GM21390 (cell line): Measurements from ENCODE around the gene ARL6IP5.
A peak's percentile ranks its signal among the peaks of the same experiment; 100 is the strongest.

Experiments used
- ATAC-seq: cut with Tn5 transposase; IDR thresholded peaks from one replicate; pipeline ENCODE4 v1.9.1; 2021; ENCODE audit not compliant: unreplicated experiment

ARL6IP5 gene

DNA sequence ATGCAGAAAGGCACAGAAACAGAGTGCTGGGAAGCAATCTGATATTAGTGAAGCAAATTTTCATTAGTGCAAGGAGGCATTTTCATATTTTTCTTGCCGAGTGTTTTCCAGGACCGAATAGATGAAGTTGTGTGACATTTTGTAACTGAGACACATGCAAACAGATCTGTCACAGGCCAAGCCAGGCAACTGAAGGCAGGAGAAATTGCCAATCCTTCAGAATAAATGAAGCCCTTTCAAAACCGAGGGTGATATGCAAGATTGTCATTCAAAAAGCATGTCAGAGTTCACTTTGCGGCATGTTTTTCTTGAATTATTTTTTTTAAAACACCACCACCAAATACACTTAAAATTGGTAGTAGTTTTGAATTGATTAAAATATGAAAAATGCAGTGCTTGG is 31.4 kb downstream of the ARL6IP5 start:
- ATAC-seq, result no peak

DNA sequence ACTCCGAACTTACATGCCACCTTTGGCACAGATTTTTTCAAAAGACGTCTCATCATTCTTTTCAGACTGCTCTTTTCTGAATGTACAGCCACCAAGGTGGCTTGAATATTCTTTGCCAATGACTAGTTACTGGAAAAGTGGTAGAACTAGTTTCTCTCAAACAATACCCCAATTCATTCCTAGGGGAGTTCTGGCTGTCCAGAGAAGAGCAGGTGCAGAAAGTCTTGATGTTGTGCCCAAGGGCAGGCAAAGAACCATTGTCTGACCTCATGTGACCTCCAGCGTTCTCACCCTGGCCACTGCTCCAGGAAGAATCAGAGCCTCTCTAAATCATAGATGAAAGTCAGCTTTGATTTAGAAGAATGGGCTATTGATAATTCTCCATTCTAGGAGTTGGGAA is 32.2 kb downstream of the ARL6IP5 start:
- ATAC-seq, result no peak

DNA sequence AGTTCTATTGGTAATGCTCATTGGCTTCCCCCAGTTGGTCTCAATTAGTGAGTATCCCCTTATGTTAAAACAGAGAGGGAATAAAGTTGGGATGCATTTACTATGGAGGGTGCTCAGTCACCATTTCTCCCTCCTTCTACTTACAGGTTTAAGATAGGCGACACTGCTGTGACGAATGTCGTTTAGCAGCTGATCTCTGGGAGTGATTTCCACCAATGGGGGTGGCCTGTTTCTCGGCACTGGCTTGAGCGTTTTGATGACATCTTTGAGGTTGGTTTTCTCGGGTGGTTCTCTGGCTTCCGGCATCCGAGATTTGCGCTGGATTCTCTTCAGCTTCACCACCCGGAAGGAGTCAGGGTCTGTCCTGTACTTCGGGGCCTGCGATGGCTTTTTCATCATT is 33.8 kb downstream of the ARL6IP5 start:
- ATAC-seq, result no peak

DNA sequence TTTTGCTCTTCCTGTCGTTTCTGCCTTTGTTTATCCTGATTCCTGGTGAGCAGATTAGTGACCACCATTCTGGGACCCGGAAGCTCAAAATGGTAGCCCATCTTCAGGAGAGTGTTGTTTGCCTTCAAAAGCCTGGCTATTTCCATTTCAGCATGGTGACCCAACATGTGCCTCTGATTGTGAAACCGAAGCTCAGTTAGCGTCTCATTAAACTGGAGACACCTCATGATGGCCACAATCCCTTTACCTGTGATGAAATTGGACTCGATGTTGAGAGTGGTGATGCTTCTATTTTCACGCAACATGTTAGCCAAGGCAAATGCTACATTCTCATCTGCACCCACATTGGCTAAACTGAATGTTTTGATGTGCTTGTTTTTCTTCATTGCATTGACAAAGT is 34.4 kb downstream of the ARL6IP5 start:
- ATAC-seq, result no peak

DNA sequence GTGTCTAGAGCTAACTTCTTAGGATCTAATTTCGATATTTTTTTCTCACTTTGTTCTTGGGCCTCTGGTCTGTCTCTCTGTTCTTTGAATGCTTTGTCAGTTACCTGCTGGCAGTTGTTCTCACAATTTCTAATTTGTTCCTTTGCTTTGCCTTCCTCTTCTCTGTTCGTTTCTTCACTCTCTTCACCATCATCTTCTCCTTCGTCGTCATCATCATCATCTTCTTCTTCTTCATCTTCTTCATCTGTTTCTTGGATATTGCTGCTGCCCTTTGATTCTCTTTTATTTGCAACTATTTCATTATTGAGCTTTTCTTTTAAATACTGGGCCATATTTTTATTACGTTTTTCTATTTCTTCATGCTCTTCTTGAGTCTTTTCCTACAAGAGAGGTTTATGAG is 34.9 kb downstream of the ARL6IP5 start:
- ATAC-seq, result no peak

DNA sequence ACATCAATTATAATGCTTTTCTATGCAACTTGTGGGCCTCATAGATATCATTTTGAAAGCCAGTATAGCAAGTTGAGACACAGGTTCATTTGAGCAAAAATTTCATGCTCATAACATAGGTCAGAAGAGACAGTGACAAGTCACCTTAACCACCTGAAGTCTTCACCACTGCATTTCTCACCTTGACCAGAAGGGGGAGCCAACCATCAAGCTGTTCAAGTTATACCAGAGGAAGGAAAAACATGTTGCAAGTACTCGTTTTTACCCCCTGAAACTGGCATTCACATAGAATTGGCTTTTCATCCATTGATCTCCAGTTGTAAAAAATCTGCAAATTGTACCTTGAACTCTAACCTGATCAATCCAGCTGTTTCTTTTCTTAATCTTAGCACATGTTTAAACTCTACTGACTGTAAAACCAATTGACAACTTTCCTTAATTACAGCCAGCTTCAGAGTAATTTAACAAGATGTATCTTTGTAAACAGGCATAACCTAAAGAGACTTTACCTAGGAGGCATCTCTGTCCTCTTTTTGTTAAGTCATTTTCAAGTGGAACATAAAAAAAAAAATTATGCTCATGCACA is 36.2 kb downstream of the ARL6IP5 start:
- ATAC-seq, result peak; percentile 88

DNA sequence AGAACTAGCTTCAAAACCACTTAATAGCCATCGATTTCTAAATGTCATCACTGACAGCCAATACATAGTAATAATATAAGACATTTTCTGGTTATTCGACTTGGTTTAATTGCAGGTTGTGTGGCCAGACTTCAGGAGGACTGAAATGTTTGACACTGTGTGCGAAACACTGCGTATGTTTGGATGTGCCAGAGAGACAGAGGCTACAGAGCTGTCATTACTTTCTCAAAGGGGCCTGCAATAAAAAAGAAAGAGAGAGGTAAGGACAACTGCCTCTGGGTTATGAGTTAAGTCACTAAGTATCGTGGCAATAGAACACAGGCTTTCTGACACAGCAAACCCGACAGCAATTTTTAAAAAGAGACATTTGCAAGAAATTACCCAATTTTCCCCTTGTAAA is 36.8 kb downstream of the ARL6IP5 start:
- ATAC-seq, result no peak

DNA sequence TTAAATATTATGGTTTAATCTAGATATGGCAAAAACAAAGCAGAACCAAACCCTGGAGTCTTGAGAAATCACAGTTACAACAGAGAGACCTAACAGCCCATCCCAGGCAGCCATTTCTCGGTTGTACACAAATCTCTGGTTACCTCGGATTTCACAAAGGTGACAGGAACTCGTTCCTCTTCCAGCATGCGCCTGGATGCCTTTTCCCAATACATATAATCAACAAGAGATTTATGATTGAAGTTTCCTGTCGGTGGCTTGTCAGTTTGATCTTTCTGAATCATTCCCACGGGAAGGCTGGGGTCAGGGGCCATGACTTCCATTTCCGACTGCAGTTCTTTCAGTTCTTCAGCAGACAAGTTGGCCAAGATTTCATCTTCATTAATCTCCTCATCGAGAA is 37.2 kb downstream of the ARL6IP5 start:
- no peak for ATAC-seq

DNA sequence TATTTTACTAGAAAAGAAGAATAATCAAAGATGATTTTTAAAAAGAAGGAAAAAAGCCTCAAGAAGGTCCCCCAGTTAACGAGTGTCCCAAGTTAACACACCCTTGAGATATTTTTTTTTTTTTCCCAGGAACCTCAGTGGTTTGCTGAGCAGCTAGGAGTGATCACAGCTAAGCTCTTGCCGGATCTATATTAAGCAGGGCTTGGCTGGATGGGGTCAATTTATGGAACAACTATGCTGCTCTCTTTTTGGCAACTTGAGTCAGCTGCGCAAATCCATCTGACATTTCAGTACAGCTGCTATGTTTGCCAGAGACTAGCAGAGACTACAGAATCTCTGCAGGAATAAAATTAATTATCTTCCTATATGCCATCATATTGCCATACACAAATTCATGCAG is 37.7 kb downstream of the ARL6IP5 start, which contains the start of gene LMOD3:
LMOD3 (minus strand) TSS at position 193 of the 400 bp plus-strand sequence. CDS start 209 bp downstream, outside the sequence.
- no peak for ATAC-seq

DNA sequence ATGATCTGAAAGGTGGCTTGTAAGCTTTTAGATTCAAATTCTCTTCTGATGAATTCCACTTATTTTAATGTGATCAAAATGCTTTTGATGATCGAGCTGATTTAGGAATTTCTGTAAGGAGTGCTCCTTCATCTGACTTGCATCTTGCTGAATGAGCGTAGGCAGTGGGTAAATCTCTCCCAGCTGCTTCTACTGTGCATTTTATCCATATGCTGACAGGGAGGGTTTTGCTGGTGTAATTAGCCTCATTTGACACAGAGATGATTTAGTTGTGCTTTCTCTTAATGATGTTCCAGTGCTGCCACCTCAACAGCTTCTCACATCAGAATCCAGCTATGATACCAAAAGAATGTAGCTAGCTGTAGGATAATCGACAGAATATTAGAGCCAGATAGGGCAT is 41.5 kb downstream of the ARL6IP5 start:
- no peak for ATAC-seq

DNA sequence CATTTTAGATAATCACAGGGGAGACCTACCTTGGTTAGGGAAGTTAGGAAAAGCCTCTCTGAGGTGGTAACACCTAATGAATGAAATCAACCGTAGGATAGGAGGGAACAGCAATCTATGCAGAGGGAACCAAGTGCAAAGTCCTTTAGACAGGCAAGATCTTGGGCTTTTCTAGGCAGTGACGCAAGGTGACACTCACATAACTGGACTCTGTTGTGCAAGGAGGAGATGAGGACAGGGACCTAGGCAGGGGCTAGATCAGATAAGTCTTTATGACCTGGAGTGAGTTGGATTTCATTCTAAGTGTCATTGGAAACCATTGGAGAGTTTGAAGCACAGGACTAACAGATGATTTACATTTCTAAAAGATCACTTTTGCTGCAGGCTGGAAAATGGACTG is 42.3 kb downstream of the ARL6IP5 start:
- ATAC-seq, result no peak

DNA sequence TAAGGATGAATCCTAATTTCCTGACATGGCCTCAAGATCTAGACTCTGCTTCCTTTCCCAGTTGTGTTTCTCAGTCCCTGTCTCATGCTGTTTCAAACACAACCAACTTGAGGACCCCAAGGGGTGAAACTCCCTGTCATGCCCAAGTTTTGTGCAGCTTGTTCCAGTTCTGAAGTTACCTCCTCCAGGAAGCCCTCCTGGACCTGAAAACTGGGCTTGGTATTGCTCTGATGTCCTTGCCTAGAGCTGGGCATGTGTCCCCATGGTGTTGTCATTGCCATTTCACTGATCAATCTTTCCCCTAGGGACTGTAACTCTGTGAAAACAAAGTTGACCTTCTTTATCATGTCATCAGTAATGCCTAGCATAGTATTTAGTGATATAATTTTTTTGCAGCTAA is 43.8 kb downstream of the ARL6IP5 start:
- no peak for ATAC-seq

DNA sequence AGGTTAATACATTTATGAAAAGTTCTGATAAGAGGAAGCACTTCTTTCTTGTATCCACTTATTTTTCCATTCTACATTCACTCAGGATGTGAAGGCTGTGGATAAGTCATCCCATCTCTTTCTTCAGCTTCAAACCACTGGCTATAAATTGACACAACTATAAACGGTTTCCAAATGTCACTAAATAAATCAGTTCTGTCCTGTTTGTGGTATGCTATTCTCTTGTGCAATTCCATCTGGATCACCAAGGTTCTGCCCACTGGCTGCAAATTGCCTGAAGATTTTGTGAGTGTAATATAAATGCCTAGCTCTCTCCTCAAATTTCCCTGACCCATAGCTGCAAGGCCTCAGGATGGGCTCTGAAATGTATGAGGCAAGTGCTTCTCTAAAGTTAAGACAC is 44.8 kb downstream of the ARL6IP5 start:
- ATAC-seq, result no peak

DNA sequence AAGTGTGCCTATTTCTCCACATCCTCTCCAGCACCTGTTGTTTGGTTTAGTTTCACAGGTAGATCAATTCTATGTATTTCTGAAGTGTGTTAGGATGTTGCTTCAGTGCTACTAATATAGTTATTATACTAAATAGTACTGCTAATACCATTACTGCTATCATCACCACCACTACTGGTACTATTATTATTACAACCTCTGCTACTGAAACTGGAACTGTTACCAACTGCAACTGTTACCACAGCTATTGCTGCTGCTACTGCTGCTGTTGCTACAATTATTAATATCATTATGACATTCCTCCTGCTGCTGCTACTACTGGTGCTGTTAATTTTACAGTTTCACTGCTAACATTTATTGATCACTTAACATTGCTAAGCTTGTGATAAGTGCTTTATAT is 46.0 kb downstream of the ARL6IP5 start:
- peak; percentile 100 for ATAC-seq

DNA sequence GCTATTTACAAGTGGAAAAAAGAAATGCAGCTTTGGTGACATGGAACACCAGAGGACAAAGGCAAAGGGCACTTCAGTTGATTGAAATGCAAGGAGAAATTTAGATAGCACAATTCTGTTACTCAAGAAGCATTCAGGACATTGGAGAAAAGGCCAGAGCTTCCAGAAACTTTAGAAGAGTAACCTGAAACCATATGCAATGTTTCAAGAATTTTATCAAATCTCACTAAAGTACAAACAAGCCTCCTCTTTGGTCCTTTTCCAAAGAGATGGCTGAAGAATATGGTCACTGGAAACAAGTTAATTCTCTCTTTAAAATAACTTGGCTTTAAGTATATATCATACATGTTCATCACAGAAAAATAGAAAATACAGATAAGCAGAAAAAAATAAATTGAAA is 52.3 kb downstream of the ARL6IP5 start:
- ATAC-seq, result no peak

DNA sequence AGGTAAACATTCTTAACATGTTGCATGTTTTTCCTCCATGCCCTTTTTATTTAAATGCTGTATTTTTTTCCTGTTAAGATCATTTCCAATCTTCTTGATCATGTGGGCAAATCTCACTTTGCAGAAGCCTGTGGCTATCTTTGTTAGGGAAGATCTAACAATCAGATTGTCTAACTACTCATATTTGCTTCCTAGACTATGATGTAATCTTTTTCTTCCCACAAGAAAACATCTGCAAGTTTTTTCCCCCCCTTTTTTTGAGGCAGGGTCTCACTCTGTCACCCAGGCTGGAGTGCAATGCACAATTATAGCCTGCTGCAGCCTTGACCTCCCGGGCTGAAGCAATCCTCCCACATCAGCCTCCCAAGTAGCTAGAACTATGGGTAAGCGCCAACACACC is 52.7 kb downstream of the ARL6IP5 start:
- no peak for ATAC-seq

DNA sequence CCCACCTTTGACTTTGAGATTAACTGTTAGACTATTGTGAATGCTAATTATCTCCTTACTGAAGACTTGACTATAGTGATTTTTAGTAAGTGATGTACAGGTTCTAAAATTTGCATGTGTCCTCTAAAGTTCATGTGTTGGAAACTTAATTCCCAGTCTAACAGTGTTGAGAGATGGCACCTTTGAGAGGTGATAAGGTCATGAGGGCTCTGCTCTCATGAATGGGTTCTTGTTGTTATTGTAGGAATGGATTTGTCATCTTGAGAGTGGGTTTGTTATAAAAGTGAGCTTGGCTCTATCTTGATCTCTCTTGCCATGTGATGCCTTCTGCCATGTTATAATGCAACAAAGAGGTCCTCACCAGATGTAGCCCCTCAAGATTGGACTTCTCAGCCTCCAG is 56.6 kb downstream of the ARL6IP5 start:
- ATAC-seq, result no peak

DNA sequence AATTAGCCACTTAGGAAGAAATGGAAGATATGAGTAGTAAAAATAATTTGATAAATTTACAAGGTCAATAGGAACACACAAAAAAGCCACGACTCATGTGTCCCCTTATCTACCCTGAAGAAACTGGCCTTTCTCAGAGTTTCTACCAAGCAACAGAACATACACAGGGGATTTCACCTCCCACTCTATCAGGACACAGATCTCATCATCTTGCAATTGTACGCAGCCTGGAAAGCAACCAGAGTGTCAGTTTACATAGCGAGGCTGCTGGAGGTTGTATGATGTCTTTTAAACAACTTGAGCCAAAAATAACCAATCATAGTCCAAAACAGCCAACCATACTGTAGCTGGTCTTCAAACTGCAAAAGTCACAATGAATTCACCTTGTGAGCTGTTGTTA is 57.4 kb downstream of the ARL6IP5 start:
- no peak for ATAC-seq

DNA sequence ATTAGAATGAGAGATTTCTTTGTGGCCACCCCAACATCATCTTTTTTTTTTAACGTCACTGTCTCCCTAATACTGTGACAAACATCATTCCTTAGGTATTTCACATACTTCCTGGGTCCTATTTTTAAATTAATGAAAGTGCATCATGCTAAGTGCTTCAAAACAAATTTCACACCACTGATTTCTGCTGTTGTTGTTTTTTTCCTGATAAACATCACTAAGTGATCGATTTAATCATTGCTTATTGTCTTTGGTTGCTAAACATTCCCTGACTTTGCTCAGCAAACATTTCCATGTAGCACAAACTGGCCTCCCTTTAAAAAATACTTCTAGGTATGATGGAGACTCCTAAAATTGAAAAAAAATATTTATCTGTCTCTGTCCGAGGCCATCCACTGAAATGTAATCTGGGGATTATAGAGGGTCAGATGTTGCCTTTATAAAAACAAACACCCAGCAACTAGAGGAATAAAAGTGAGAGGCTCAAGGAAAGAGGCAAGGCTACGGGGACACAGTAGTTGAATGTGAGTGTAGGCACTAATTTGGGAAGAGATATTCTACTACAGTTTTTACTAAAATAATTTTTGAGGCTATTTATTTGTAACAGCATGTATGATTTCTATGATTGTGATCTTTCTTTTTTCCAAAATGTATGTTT is 58.2 kb downstream of the ARL6IP5 start:
- no peak for ATAC-seq

DNA sequence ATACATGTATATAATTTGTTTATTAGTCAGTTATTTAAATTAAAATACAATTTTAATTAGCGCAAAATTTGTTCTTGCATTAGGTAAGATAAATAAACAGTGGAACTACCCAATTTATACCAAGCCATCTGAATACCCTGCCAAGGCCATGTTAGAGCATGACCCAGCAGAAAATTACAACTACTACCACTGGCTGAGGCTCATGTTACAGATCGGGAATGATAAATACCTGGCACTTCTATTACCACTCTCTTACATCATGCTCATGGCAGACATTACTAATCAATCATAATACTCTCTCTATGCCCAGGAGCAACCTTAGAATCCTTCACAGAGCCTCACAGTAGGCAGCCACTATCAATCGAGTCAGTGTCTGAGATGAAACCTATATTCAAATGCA is 58.9 kb downstream of the ARL6IP5 start:
- no peak for ATAC-seq

DNA sequence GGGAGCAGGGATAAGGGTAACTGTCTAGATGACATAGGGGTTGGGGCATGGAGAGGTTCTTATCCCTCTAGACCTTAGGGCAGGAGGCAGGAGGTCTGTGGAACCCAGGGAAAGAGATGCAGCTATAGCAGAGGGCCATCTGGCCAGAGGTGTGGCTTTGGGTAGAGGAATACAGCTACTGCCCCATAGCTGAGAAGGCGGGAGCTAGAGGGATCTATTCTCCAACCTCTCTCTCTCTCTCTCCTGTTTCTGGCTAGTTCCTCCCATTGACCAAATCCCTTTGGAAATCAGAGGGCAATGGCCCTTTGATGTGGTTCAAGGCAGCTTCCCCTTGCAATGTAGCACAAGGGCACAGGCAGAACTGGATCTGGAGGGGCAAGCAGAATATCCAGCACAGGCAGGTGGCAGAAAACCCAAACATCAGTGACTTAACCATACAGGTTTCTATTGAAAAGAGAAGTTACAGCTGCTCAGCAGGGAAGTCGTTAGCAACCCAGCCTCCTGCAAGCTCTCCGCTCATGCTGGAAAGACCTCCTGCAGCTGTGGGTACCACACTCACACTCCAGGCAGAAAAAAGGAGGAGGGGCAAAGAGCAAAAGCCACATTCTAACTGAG is 60.0 kb downstream of the ARL6IP5 start:
- no peak for ATAC-seq

DNA sequence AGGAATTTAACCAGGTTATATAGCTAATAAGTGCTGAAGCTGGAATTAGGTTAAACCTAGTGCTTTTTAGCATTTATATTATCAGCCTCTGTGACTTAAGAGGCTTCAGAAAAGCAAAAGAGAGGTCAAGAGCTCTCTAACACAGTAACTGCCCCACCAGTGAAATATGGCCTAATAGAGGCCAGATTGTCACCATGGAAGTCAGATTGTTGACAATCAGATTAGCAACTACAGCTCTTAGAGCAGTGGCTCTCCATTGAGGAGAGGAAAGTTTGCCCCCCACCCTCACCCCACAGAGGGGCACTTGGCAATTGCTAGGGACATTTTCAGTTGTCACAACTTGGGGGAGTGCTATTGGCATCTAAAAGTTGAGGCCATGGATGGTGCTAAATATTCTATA is 61.0 kb downstream of the ARL6IP5 start:
- no peak for ATAC-seq

DNA sequence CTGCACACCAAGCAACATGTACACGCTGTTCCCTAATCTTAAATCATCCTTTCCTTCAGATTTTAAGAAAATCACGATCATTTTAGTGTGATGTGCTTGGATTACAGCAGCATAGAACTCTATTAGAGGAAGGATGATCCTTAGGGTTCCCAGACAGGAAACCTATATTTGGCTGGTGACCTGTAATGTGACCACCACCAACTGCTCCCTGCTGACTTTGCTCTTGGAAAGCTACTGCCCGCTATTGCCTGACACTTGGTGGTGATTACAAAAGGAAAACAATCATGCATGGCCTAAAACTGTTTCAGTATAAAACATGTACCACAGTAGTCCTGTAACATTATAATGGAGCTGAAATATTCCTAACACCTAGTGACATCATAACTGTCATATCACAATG is 64.8 kb downstream of the ARL6IP5 start:
- no peak for ATAC-seq
